NCI-H524 treated with DMSO at 0.1 percent for 48 hours (cell line): ENCODE results near the gene ZBTB8B.
"Not testable (repeated sequence)": the region's sequence is repeated elsewhere in the genome, so short reads cannot be mapped to it uniquely, and the experiment has no call there.

Experiments used
- DNase-seq: peaks from one replicate; lab custom pipeline; 2025; lab: John Stamatoyannopoulos, UW

The ZBTB8B gene

DNA sequence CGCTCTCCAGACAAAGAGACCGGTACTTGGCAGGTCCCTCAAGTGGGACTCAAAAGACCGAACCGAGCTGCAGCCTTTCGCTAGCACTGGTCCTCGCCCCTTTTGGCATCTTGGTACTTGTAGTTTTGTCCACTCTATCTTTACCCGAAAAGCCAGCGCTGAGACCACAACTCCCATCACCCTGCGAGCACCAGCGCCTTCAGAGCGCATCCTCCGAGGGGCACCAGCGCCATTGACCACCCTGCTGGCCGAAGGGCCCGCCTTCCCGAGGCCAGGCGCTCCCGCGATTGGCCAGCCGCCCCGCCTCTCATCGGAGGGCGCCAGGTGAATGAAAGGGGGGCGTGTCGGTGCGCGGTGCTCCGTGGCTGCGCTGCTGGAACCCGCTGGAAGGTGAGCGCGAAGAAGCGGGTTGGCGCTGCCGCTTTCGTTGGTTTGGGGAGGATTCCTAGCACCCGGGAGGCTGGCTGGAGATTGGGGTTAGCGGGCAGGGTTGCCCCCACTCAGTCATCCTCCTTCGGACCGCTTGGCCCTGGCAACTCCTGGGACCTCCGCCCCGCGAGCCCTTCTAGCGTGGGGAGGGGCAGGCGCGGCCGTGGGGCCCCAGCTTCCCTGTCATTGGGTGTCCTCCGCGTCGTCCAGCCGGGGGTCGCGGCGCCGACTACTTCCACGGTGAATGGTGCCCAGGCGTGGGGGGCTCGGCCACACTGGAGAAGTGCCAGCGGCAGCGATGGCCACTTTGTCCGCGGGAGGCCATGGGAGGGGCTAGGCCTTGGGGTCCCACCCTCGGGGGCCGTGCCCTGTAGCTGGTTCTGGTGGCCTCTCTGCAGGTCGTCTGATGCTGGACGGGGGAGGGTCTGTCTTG lies at the start of gene ZBTB8B:
Gene ZBTB8B (plus strand): TSS at position 357 of the 862 bp plus-strand sequence. CDS start 5,553 bp downstream, outside the sequence.
- peak; percentile 92 for DNase-seq

DNA sequence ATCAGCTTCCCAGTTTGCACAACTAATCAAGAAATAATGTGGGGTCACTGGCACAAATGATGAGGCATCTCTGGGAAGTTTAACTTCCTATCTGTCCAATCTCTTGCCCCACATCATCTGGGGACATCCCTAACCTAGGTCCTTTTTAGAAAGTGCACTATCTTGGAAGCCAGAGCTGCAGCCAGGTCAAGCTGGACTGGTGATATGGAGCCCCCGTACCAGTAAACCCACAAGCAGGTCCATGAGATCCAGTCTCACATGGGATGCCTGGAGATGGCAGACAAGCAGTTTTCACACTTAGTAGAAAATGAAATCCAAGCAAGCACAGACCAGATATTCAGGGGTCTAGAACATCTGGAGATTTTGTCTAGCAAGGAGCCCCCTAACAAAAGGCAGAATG lies 43.1 kb upstream of the ZBTB8B start:
- no peak for DNase-seq

DNA sequence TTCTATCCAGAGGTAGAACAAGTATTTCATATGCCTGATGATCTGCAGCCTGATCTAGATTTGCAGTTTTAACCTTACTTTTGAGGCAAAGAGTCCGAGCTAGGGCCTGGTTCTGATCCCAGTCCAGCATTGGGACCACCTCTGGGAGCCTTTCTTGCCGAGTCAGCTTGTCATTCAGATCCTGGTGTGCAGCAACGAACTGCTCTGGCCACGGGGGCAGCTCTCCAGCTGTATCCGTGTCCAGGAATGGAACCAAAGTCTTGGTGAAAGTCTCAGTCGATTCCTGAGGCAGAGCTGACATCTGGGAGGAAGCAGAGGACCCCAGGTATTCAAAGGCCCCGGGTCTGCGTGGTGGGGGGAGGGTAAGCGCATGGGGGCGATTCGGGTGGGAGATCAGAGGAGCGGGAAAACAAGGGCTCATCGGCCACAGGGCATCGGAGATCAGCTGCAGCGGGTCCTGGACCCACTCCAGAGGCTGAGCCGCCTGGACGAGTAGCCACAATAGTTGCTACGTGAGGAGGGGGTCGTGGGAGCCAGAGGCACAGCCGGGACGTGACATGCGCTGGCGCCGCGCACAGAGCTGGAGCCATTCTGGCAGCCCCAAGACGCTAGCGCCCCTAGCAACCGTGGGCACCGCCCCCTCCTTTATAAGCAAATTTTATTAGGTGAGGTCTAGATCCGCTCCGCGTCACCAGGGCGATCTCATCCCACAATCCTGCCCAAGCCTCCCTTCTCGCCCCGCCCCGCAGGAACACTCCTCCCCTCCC lies 38.2 kb upstream of the ZBTB8B start:
- DNase-seq: no peak

DNA sequence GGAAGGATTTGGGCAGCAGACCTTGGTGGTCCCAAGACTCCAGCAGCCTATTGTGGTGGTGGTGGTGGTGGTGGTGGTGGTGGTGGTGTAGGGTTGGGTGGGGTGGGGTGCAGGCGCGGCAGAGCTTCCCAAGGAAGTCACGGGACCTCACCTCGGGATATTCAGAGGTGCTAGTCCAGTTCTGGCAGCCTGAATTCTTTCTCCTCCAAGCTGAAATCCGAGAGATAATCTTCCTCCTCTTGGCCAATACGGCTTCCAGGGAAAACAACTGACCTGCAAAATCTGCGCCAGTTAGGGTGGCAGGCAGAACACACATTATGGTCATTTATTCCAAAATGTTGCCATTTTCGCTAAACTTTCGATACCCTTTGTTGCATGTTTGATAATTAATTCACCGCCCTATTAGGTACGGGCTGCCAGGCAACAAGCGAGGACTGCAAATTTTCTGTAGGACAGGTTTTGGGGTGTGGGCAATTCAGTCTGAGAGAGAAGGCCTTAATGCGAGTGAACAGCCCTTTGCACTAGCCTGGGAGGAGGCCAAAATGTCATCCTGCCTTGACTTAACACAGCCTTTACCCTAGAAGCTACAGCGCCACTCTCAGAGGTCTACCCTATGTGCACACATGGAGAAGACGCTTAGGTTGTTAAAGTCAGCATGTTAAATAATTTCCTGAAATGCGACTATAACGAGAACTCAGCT lies 37.5 kb upstream of the ZBTB8B start:
- no peak for DNase-seq

DNA sequence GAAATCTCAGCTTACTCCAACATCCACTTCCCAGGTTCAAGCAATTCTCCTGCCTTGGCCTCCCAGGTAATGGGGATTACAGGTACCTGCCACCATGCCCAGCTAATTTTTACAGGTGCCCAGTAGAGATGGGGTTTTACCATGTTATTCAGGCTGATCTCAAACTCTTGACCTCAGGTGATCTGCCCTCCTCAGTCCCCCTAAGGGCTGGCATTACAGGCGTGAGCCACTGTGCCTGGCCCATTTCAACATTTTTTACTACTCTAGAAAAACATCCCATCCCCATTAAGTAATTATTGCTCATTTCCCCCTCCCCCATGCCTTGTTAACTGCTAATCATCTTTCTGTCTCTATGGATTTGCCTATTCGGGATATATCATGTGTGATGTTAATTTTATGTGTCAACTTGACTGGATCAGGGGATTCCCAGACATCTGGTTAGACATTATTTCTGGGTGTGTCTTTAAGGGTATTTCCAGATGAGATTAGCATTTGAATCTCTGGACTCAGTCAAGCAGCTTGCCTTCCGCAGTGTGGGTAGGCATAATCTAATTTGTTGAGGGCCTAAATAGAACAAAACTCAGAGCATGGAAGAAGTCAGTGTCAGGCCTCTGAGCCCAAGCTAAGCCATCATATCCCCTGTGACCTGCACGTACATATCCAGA lies 33.0 kb upstream of the ZBTB8B start:
- no peak for DNase-seq

DNA sequence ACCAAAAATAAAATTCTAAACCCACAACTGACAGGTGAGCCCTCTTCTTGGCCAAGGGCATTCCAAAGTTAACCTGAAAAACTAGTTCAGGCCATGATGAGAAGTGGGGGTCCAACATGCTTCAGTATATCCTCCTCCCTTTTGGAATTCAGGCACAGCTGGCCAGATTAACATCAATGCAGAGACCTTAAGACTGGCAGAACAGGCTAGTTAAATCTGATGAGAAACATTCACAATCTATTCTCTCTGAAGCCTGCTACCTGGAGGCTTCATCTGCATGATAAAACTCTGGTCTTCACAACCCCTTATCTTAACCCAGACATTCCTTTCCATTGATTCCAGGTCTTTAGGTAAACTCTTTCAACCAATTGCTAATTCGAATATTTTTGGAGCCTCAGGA lies 26.7 kb upstream of the ZBTB8B start:
- no peak for DNase-seq

DNA sequence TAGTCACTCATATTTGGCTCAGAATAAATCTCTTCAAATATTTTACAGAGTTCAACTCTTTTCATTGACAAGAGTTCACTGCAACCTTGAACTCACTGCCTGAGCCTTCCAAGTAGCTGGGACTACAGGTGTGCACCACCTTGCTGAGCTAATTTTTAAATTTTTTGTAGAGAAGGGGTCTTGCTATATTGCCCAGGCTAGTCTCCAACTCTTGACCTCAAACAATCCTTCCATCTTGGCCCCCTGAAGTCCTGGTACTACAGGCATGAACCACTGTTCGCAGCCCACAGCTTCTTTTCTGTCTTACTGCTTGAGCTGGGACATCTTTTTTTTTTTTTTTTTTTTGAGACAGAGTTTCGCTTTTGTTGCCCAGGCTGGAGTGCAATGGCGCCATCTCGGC lies 26.1 kb upstream of the ZBTB8B start:
- not testable (repeated sequence) for DNase-seq

DNA sequence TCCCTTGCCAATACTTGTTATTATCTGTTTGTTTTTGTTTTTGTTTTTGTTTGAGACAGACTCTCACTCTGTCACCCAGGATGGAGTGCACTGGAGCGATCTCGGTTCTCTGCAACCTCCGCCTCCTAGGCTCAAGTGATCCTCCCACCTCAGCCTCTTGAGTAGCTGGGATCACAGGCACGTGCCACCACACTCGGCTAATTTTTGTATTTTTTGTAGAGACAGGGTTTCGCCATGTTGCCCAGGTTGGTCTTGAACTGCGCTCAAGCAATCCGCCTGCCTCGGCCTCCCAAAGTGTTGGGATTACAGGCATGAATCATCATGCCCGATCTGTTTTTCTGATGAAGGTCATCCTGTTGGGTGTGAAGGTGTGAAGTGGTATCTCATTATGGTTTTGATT lies 23.4 kb upstream of the ZBTB8B start:
- not testable (repeated sequence) for DNase-seq

DNA sequence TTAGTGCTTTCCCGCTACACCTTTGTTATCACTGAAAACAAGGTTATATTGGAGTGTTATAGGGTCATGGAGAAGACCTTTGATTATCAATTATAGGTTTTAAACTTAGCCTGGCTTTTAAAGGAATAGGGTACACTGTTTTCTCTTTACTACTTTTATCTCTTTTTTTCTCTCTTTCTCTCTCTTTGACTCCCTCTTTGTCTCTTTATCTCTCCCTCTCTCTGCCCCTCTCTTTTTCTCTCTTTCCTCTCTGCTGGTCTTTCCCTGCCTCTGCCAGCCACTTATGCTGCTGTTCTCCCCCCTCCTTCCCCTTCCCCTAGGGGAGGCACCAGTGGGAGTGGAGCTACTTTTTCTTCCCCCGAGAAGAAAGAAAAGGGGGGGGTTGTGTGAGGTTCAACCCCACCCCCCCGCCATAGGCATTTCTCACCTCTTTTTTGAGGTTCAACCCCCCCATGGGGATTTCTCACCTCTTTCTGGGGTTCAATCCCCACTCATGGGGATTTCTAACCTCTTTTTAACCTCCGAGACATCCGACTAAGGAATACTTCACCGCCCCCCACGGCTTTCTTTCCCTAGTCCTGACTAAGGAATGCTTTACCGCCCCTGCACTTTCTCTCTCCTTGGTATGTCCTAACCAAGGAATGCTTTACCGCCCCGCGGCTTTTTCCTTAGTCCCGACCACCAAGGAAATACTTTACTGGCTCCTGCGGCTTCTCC lies 17.2 kb upstream of the ZBTB8B start:
- DNase-seq: no peak

DNA sequence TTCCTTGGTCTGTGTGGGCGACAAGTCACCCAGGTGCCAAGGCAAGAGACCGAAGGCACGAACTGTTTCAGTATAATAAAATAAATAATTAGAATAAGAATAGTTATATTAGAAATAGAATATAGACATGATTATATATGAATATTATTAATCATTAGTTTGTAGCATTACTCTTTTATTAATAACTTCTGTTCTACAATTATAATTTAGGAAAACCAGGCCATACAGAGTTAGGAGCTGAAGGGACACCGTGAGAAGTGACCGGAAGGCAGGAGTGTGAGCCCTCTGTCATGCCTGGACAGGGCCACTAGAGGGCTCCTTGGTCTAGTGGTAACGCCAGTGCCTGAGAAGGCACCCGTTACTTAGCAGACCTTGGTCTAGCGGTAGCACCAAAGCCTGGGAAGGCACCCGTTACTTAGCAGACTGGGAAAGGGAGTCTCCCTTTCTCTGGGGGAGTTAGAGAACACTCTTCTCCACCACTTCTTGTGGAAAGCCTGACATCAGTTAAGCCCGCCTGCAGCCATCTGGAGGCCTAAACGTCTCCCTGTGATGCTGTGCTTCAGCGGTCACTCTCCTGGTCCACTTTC lies 16.6 kb upstream of the ZBTB8B start:
- DNase-seq: peak; percentile 22

DNA sequence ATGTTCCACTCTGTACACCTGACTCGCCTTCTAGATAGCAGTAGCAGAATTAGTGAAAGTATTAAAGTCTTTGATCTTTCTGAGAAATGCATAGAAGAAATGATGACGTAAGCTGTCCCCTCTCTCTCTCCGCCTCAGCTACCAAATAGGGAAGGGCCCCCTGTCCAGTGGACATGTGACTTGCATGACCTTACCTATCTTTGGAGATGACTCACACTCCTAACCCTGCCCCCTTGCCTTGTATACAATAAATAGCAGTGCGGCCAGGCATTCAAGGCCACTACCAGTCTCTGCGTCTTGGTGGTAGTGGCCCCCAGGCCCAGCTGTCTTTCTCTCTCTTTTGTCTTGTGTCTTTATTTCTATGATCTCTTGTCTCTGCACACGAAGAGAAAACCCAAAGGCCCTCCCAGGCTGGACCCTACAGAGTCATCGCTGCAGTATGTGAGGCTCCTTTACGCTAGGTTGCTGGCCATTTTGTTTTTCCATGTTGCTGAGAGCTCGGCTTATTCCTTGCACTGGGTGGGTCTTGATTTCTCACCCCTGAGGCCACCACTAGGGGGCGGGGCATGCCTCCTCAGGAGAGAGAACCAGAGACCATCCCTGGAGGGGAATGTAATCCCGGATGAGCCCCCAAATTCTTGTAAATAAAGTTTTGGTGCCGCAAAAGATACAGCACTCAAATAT lies 16.0 kb upstream of the ZBTB8B start:
- no peak for DNase-seq

DNA sequence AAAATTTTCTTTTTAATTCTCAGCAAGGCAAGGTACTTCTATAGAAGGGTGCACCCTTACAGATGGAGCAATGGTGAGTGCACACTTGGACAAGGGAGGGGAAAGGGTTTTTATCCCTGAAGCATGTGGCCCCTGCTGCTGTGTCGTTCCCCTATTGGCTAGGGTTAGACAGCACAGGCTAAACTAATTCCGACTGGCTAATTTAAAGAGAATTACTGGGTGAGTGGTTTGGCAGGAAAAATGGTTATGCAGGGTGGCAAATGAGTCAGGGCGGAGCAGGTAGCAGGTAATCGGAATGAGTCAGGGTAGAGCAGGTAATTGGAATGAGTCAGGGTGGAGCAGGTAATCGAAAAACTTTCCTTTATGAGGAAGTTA lies 15.4 kb upstream of the ZBTB8B start:
- not testable (repeated sequence) for DNase-seq

DNA sequence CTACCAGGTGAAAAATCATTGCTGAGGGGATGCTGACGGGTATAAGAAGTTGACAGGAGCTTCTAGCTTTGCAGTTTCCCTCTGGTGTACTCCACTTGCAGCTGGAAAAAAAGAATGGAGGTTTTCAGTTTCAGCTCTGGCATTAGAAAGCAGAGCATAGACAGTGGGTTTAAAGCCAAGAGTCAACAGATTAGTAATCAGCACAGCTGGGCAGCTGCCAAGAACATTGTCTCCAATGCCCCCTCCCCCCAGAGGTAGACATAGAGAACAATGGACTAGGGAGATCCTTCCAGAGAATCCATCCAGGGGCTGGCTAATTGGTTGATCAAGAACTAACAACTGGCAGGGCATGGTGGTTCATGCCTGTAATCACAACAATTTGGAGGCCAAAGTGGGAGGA lies 10.1 kb upstream of the ZBTB8B start:
- DNase-seq: no peak

DNA sequence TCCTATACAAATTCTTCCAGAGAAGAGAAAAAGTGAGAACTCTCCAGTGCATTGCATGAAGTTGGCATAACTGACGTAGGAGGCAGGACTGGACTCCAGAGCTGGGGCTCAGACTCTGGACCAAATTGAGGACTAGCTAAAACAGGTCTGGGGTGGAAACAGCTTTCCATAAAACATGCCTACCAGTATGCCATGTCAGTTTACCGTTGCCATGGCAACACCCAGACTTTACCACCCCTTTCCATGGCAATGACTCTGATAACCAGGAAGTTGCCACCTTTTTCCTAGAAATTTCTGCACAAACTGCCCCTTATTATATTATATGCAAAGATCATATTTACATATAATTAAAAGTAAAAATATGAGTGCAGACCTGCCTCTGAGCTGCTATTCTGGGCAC lies 8.9 kb upstream of the ZBTB8B start:
- DNase-seq: no peak

DNA sequence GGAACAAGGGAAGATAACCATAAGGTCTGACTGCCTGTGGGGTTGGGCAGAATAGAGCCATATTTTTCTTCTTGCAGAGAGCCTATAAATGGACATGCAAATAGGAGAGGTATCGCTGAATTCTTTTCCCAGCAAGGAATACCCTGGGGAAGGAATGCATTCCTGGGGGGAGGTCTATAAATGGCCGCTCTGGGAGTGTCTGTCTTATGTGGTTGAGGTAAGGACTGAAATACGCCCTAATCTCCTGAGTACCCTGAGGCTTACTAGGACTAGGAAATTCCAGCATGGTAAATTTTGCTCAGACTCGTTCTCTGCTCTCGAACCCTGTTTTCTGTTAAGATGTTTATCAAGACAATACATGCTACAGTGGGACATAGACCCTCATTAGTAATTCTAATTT lies 6.1 kb upstream of the ZBTB8B start:
- not testable (repeated sequence) for DNase-seq

DNA sequence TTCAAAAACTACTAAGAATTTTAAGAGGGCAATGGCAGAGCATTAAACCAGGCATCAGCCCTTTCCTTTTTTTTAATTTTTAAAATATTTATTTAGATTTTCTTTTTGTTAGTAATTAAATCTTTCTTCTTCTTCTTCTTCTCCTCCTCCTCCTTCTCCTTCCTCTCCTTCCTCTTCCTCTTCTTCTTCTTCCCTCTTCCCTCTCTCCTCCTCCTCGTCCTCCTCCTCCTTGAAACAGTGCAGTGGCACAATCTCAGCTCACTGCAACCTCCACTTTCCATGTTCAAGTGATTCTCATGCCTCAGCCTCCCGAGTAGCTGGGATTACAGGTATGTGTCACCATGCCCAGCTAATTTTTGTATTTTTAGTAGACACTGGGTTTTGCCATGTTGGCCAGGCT lies 1.9 kb upstream of the ZBTB8B start:
- not testable (repeated sequence) for DNase-seq

DNA sequence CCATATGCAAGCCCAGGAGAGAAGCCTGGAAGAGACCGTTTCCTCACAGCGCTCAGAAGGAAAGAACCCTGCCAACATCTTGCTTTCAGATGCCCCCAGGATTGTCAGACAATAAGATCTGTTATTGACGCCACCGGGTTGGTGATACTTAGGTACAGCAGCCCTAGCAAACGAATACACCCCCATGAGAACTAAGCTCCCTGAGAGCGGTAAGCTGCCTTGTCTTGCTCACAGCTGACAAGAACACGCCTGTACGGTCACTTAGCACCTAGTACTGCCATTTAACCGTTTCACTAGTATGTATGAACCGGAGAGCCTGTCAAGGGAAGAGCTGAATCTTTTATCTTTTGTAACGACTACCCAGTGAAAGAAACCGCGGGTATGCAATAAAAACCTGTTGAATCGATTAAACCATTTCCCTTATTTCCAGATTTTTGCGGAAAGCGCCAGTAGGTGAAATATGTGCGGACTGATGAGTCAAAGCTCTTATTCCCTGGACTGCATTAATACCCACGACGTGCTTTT lies 619 bp upstream of the ZBTB8B start:
- no peak for DNase-seq

DNA sequence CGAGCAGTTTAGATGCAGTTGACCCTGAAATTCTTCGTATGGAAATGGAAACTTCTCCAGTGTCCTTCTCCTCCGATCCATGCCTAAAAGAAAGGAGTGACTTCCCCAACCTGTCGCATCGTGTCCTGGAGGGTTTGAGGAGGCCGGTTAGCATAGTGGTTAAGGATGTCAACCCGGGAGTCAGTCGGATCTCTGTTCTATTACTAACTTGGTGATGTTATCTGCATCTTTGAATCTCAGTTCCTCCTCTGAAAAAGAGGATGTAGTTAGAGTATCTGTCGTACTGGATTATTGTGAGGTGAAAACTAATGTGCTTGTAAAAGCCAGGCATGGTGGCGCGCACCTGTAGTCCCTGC lies 684 bp downstream of the ZBTB8B start:
- DNase-seq: no peak

DNA sequence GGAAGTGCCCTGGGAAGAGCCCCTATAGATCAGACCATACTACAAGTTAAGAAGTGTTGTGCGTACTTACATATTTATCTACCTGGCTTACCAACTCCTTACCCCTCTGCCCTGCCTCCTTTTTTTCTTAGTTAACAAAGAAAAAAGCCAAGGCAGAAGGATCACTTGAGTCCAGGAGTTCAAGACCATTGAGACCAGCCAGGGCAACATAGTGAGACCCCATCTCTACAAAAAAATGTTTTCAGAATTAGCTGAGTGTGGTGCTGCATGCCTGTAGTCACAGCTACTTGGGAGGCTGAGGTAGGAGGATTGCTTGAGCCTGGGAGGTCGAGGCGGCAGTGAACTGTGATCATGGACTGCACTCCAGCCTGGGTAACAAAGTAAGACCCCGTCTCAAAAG lies 1.9 kb downstream of the ZBTB8B start:
- no peak for DNase-seq

DNA sequence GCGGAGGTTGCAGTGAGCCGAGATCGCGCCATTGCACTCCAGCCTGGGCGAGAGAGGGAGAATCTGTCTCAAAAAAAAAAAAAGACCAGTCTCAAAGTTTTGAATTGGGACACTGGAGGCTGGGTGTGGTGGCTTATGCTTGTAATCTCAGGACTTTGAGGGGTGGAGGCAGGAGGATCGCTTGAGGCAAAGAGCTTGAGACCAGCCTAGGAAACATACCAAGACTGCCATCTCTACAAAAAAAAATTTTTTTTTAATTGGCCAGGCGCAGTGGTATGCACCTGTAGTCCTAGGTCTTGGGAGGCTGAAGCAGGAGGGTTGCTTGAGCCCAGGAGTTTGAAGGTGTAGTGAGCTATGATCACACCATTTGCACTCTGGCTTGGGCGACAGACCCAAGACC lies 3.9 kb downstream of the ZBTB8B start:
- no peak for DNase-seq
